ENCODE data around the gene NR1I3.

NR1I3 gene

DNA sequence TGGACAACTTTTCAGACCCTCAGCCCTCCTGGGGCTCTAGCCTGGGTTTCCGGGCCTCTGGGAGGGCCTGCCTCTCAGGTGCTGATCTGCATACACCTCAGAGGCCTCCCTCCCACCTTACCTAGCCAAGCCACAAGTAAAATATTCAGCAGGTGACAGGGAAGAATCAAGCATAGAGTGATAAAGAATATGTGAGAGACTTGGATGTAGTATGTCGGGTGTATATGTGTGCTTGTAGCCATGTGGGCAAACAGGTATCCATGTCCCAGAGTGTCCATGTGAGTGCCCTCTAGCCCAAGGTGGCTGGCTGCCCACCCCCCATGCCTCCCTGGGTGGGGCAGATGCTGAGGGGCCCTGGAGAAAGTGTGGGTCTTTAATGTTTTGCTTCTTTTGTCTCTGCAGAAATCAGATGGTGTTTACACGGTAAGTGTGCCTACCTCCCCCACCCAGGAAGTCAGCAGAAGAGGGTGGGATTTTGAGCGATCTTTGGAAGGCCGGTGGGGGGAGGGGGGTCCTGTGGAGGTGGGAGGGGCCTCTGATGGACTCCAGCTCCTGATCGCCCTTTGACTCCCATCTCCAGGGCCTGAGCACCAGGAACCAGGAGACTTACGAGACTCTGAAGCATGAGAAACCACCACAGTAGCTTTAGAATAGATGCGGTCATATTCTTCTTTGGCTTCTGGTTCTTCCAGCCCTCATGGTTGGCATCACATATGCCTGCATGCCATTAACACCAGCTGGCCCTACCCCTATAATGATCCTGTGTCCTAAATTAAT is 19.5 kb downstream of the NR1I3 start:
- H3K4me3 Mint-ChIP-seq: no peak overlapping the region
- peaks cover 16% of the 10 kb centered on the region for H3K36me3 Mint-ChIP-seq (ENCODE audit: low read depth)
- DNase-seq: no peak
- TF ChIP-seq, protein P1, sequence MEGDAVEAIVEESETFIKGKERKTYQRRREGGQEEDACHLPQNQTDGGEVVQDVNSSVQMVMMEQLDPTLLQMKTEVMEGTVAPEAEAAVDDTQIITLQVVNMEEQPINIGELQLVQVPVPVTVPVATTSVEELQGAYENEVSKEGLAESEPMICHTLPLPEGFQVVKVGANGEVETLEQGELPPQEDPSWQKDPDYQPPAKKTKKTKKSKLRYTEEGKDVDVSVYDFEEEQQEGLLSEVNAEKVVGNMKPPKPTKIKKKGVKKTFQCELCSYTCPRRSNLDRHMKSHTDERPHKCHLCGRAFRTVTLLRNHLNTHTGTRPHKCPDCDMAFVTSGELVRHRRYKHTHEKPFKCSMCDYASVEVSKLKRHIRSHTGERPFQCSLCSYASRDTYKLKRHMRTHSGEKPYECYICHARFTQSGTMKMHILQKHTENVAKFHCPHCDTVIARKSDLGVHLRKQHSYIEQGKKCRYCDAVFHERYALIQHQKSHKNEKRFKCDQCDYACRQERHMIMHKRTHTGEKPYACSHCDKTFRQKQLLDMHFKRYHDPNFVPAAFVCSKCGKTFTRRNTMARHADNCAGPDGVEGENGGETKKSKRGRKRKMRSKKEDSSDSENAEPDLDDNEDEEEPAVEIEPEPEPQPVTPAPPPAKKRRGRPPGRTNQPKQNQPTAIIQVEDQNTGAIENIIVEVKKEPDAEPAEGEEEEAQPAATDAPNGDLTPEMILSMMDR (IDR thresholded peaks at IDR 0.05): no peak
- H3K9me3 Mint-ChIP-seq: no peaks in the 10 kb centered on the region
- H3K4me1 Mint-ChIP-seq: peaks cover 42% of the 10 kb centered on the region
- H3K27ac Mint-ChIP-seq: no peak overlapping the region
- peaks cover 10% of the 10 kb centered on the region for H3K27me3 Mint-ChIP-seq (ENCODE audit: low read depth, poor library complexity)

DNA sequence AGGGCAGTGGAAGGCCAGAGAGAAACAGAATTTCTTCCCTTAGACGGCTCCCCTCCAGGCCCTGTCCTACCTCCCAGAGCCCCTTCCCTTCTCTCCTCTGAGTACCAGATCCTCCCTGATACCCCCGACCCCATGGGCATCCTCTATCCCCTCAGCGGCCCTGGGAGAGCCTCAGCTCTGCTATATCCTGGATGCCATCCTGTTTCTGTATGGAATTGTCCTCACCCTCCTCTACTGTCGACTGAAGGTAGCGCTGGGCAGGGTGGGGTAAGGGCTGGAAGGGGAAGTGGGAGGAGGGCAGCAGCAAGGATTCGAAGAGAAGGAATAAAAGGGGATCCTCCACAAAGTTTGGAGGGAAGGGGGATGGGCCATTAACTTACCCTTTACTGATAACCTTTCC is 20.2 kb downstream of the NR1I3 start:
- peak overlapping the region; percentile 87 for H3K27ac Mint-ChIP-seq
- H3K27me3 Mint-ChIP-seq (ENCODE audit: low read depth, poor library complexity): peaks cover 7% of the 10 kb centered on the region

DNA sequence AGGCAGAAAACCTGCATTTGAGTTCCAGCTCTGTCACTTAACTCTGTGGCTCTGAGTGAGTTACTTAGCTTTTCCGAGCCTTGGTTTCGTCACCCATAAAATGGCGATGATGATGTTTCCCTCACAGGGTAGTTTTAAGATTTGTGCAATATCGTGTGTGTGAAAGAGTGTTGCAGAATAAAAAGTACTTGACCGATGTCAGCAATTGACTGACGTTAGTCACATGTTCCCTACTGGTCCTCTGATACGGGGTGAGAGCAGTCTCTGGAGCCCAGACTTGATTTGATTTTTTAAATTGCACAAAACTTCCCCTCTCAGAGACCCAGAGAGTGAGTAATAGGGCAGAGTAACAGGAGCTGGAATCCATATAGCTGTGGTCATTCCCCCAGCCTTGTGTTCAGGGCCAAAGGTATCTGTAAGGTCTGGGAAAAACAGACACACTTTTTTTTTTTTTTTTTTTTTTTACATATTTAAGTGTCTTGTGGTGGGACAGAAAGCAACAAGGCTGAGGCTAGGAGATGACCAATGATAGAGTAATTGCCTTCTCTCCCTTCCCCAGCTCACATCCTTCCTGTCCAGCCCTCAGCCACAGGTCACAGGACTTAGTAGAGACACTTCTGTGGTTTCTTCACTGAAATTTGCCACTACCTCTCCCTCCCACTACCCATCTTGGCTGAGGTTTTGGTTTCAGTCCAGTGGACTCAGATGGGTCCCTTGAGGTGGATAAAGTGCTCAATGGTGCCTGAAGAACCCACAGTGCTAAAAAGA is 20.9 kb downstream of the NR1I3 start:
- Mint-ChIP-seq H3K27ac (peak overlapping the region; percentile 87), H3K27me3 (ENCODE audit: low read depth, poor library complexity) (peaks cover 3% of the 10 kb centered on the region), H3K4me1 (peaks cover 40% of the 10 kb centered on the region), H3K36me3 (ENCODE audit: low read depth) (peaks cover 28% of the 10 kb centered on the region), H3K4me3 (no peak overlapping the region), H3K9me3 (no peaks in the 10 kb centered on the region)
- no peak for DNase-seq
- TF ChIP-seq, protein P1 (IDR thresholded peaks at IDR 0.05): no peak

More for the DNA sequence above, 20.2 kb downstream of the NR1I3 start:
- Mint-ChIP-seq H3K4me3 (no peak overlapping the region), H3K9me3 (no peaks in the 10 kb centered on the region), H3K4me1 (peaks cover 40% of the 10 kb centered on the region), H3K36me3 (ENCODE audit: low read depth) (peaks cover 23% of the 10 kb centered on the region)
- TF ChIP-seq, protein P1 (IDR thresholded peaks at IDR 0.05): no peak
- DNase-seq: no peak

DNA sequence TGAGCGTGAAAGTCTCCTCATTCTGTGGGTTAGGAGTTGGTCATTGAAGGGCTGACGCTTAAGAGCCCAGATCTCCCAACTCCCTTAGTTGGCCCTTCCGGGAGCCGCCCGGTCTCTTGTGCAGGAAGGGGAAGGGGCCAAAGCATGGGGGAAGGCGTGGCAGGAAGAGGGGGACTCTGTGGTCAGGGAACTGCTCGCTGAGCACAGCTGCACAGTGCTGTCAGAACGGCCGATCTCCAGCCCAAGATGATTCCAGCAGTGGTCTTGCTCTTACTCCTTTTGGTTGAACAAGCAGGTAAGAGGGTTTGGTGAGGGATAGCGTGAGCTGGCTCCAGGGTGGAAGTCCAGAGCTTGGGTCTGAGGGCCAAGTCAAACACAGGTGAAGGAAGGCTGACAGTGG is 22.9 kb downstream of the NR1I3 start, which contains the start of gene FCER1G:
TSS of gene FCER1G (plus strand) at position 220 of the 400 bp plus-strand sequence. CDS start at position 247, 27 bp downstream.
- peaks cover 48% of the 10 kb centered on the region for H3K36me3 Mint-ChIP-seq (ENCODE audit: low read depth)
- H3K4me3 Mint-ChIP-seq: no peak within 1 kb of the TSS
- no peaks in the 10 kb centered on the region for H3K27me3 Mint-ChIP-seq (ENCODE audit: low read depth, poor library complexity)
- H3K9me3 Mint-ChIP-seq: no peaks in the 10 kb centered on the region
- peaks cover 40% of the 10 kb centered on the region for H3K4me1 Mint-ChIP-seq
- TF ChIP-seq, protein P1 (IDR thresholded peaks at IDR 0.05): no peak
- no peak for DNase-seq
- no peak within 1 kb of the TSS for H3K27ac Mint-ChIP-seq

DNA sequence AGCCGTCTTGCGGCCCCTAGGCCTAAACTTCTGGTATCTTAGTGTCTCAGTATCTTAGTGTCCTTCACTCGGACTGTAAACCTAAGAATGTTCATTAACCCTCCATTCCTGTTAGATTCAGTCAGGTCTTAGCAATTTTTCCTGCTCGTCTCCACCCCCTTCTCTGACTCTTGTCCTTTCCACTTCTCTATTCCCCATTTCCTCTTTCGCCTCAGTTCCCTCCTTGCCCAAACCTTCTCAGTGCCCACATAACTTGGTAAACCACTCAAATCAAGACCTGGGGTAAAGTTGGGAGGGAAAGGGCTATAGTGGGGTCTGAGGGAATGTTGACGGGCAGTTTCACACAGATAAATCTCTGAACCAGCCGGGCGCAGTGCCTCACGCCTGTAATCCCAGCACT is 23.6 kb downstream of the NR1I3 start:
- Mint-ChIP-seq H3K4me3 (no peak overlapping the region), H3K9me3 (no peaks in the 10 kb centered on the region), H3K36me3 (ENCODE audit: low read depth) (peaks cover 56% of the 10 kb centered on the region), H3K4me1 (peaks cover 41% of the 10 kb centered on the region), H3K27me3 (ENCODE audit: low read depth, poor library complexity) (no peaks in the 10 kb centered on the region), H3K27ac (no peak overlapping the region)
- DNase-seq: no peak
- TF ChIP-seq, protein P1 (IDR thresholded peaks at IDR 0.05): no peak
